ENCODE data around the gene RSRC1. TPM values are rescaled to one million over a fixed set of nuclear protein-coding genes. Genes with fewer than 3 reads are reported as not detected.

RSRC1 gene
- total and polyA plus RNA-seq, 2 experiments from 2014 or later = 22.6 to 34.1 TPM

- no peak overlapping the region for H2AFZ ChIP-seq
- no peak overlapping the region for H3K4me3 ChIP-seq
- H3K27me3 ChIP-seq = no peaks in the 10 kb centered on the region
- 39% methylated on average over 1 of the region's 1 CpG for WGBS (ENCODE audit: low lambda C conversion rate, missing lambda C conversion rate)
- no peaks in the 10 kb centered on the region for H4K20me1 ChIP-seq (ENCODE audit: insufficient read depth, poor library complexity, severe bottlenecking)
- DNase-seq (ENCODE audit: low spot score) = no peak
- no peaks in the 10 kb centered on the region for H3K9me2 ChIP-seq (replicated peaks; ENCODE audit: insufficient read depth)
- H3K36me3 ChIP-seq (replicated peaks; ENCODE audit: insufficient read depth, low read depth) = no peaks in the 10 kb centered on the region
- no peak overlapping the region for H3K27ac ChIP-seq
- no peaks in the 10 kb centered on the region for H3K79me2 ChIP-seq
- H3K4me2 ChIP-seq = no peak overlapping the region
- H3K4me1 ChIP-seq (ENCODE audit: insufficient read depth) = no peaks in the 10 kb centered on the region
- TF ChIP-seq CTCF (IDR thresholded peaks at IDR 0.05; ENCODE audit: poor library complexity) (no peak), EZH2phosphoT487 (IDR thresholded peaks at IDR 0.05; ENCODE audit: low read depth, severe bottlenecking, unreplicated experiment) (no peak), EZH2 (IDR thresholded peaks at IDR 0.05; ENCODE audit: borderline replicate concordance) (no peak)
- no peaks in the 10 kb centered on the region for H3K9me3 ChIP-seq (ENCODE audit: low read depth)
Measured at GRCh38 chr3:158185711-158186110, 75.8 kb downstream of the RSRC1 start.

GRCh38 chr3:158200955-158201354, 91.1 kb downstream of the RSRC1 start:
- Histone ChIP-seq H3K79me2 (peaks cover 4% of the 10 kb centered on the region), H3K27me3 (no peaks in the 10 kb centered on the region), H3K36me3 (replicated peaks; ENCODE audit: insufficient read depth, low read depth) (peaks cover 3% of the 10 kb centered on the region), H3K4me2 (no peak overlapping the region), H3K4me1 (ENCODE audit: insufficient read depth) (no peaks in the 10 kb centered on the region), H3K9me2 (replicated peaks; ENCODE audit: insufficient read depth) (no peaks in the 10 kb centered on the region), H3K27ac (no peak overlapping the region), H3K9me3 (ENCODE audit: low read depth) (peaks cover 13% of the 10 kb centered on the region), H3K4me3 (no peak overlapping the region), H4K20me1 (ENCODE audit: insufficient read depth, poor library complexity, severe bottlenecking) (no peaks in the 10 kb centered on the region), H2AFZ (no peak overlapping the region)
- DNase-seq (ENCODE audit: low spot score) = no peak
- no peak for TF ChIP-seq EZH2phosphoT487 (IDR thresholded peaks at IDR 0.05; ENCODE audit: low read depth, severe bottlenecking, unreplicated experiment)
- TF ChIP-seq EZH2 (IDR thresholded peaks at IDR 0.05; ENCODE audit: borderline replicate concordance) = no peak
- TF ChIP-seq CTCF (IDR thresholded peaks at IDR 0.05; ENCODE audit: poor library complexity) = no peak

GRCh38 chr3:158205324-158205723, 95.4 kb downstream of the RSRC1 start:
- H2AFZ ChIP-seq = no peak overlapping the region
- no peak overlapping the region for H3K4me2 ChIP-seq
- H3K79me2 ChIP-seq = peaks cover 2% of the 10 kb centered on the region
- H3K4me1 ChIP-seq (ENCODE audit: insufficient read depth) = no peaks in the 10 kb centered on the region
- H3K27me3 ChIP-seq = no peaks in the 10 kb centered on the region
- H3K9me3 ChIP-seq (ENCODE audit: low read depth) = peaks cover 13% of the 10 kb centered on the region
- no peak for TF ChIP-seq EZH2 (IDR thresholded peaks at IDR 0.05; ENCODE audit: borderline replicate concordance)
- no peak for TF ChIP-seq EZH2phosphoT487 (IDR thresholded peaks at IDR 0.05; ENCODE audit: low read depth, severe bottlenecking, unreplicated experiment)
- no peak for TF ChIP-seq CTCF (IDR thresholded peaks at IDR 0.05; ENCODE audit: poor library complexity)
- WGBS (ENCODE audit: low lambda C conversion rate, missing lambda C conversion rate) = 89% methylated on average over 2 of the region's 2 CpGs
- H3K27ac ChIP-seq = no peak overlapping the region
- DNase-seq (ENCODE audit: low spot score) = no peak
- H4K20me1 ChIP-seq (ENCODE audit: insufficient read depth, poor library complexity, severe bottlenecking) = no peaks in the 10 kb centered on the region
- peaks cover 3% of the 10 kb centered on the region for H3K36me3 ChIP-seq (replicated peaks; ENCODE audit: insufficient read depth, low read depth)
- no peaks in the 10 kb centered on the region for H3K9me2 ChIP-seq (replicated peaks; ENCODE audit: insufficient read depth)
- H3K4me3 ChIP-seq = no peak overlapping the region

GRCh38 chr3:158205994-158206393, 96.1 kb downstream of the RSRC1 start:
- Histone ChIP-seq H3K4me2 (no peak overlapping the region), H3K36me3 (replicated peaks; ENCODE audit: insufficient read depth, low read depth) (peaks cover 3% of the 10 kb centered on the region), H2AFZ (no peak overlapping the region), H3K79me2 (peaks cover 2% of the 10 kb centered on the region), H3K4me1 (ENCODE audit: insufficient read depth) (no peaks in the 10 kb centered on the region), H3K27ac (no peak overlapping the region), H3K4me3 (no peak overlapping the region), H3K27me3 (no peaks in the 10 kb centered on the region), H4K20me1 (ENCODE audit: insufficient read depth, poor library complexity, severe bottlenecking) (no peaks in the 10 kb centered on the region), H3K9me3 (ENCODE audit: low read depth) (peaks cover 7% of the 10 kb centered on the region), H3K9me2 (replicated peaks; ENCODE audit: insufficient read depth) (no peaks in the 10 kb centered on the region)
- no peak for DNase-seq (ENCODE audit: low spot score)
- WGBS (ENCODE audit: low lambda C conversion rate, missing lambda C conversion rate) = 72% methylated on average over 2 of the region's 2 CpGs
- TF ChIP-seq CTCF (IDR thresholded peaks at IDR 0.05; ENCODE audit: poor library complexity) (no peak), EZH2 (IDR thresholded peaks at IDR 0.05; ENCODE audit: borderline replicate concordance) (no peak), EZH2phosphoT487 (IDR thresholded peaks at IDR 0.05; ENCODE audit: low read depth, severe bottlenecking, unreplicated experiment) (no peak)

All from hepatocyte (in vitro differentiated cells).